GM19463 (cell line): ENCODE measurements around the gene GALNT13.

Experiments used
- ATAC-seq: cut with Tn5 transposase; IDR thresholded peaks from one replicate; pipeline ENCODE4 v1.9.1; 2021; ENCODE audit warnings: mild to moderate bottlenecking, moderate library complexity; ENCODE audit not compliant: unreplicated experiment

The GALNT13 gene

GRCh38 chr2:154289870-154290269, 418.1 kb downstream of the GALNT13 start:
- no peak for ATAC-seq

GRCh38 chr2:154291511-154291910, 419.8 kb downstream of the GALNT13 start:
- no peak for ATAC-seq

DNA sequence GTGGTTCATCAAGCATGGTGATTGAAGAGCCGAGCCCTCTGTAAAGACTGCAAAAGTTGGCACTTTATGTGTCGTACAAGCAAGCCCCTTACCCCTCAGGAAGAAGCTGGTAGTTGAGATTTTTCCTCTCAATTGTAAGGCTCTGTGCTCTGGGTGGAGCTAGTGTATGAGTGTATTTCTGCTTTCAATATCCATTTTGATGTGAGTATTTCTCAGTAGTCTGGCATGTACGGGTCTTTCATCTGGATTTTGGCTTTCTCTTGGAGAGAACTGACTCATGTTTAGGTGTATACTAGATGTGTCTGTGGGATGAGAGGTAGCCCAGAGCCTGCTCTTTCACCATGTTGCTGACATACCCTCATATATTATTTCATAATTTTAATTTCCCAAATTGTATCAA, 420.2 kb downstream of the GALNT13 start:
- ATAC-seq = no peak

DNA sequence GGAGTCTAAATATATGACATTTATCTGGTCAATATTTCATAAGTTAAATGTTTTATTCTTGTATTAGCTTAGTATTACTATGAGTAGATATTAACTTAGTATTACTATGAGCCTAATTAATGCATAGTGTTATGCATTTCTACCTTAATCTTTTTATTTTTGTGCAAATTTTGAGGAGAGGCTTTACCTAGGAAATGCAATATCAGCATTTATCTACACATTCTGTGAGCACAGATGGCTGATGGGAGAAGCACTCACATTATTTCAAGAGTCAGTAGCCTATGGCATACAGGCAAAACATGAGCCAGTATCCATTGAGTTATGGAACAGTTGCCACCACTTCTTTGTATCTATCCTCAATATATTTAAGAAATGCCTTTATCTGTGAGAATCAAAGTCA, 422.1 kb downstream of the GALNT13 start:
- no peak for ATAC-seq

DNA sequence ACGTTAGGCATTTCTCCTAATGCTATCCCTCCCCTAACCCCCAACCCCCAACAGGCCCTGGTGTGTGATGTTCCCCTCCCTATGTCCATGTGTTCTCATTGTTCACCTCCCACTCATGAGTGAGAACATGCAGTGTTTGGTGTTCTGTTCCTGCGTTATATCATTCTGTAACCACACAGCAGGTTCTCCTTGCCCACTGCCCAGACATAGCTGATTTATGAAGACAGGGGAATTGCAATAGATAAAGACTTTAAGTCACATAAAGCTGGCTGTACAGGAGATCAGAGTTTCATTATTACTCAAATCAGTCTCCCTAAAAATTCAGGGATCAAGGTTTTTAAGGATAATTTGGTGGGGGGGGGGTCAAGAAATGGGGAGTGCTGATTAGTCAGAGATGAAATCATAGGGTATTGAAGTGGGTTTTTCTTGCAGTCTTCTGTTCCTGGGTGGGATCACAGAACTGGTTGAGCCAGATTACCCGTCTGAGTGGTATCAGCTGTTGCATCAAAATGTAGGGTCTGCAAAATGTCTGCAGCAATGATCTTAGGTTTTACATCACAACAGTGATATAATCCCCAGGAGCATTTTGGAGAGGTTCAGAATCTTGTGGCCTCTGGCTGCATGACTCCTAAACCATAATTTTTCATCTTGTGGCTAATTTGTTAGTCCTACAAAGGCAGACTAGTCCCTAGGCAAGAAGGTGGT, 434.7 kb downstream of the GALNT13 start:
- no peak for ATAC-seq

DNA sequence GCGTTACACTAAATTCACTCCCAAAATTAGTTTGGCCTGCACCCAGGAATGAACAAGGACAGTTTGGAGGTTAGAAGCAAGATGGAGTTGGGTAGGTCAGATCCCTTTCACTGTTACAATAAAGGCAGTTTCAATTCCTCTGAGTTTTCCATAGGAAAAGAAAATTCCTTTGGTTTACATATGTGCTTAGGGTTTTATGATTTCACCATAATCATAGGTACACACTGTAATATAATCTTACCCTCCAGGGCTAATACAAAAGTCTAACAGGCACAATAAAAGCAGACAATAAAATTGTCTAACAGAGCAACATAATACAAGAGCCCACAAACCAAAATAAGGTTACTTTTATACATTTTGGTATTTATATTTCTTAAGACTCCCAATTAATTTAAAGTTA, 435.3 kb downstream of the GALNT13 start:
- no peak for ATAC-seq

GRCh38 chr2:154324601-154325000, 452.9 kb downstream of the GALNT13 start:
- no peak for ATAC-seq

- ATAC-seq = no peak
Observed at GRCh38 chr2:154329510-154329909, 457.8 kb downstream of the GALNT13 start.

DNA sequence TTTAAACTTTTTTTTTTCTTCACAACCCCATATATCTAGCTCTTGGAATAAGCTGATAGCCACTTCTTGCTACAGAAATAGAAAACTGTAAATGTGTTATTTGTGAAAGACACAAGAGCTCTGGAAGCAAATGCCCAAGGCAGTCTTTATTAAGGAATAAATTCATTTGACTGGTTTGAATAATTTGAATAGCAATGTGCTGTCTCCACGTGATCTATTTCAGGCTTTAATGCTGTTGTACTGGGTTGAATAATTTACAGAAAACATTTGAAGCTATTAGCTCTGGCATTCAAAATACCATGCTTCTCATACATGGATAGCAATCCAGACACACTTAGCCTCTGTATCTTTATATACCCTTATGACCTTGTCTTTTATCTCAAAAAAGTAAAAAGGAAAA, 460.1 kb downstream of the GALNT13 start:
- ATAC-seq = no peak

DNA sequence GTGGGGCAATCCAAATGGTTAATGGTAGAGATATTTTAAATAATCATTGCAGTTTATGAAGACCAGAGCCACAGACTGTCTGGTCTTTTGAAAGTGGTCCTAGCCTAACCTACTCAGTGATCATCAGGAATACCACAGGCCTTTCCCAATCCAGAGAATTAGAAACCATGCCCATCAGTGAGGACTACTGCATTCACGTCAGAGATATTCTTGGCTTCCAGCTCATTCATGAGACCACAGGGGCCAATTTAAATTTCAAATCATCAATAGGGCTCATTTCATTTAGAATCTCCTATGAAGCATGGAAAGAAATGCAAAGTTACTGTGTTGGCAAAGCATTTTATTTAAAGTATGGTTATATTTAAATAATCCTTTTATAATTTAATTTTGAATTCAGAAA, 464.5 kb downstream of the GALNT13 start:
- ATAC-seq = no peak

DNA sequence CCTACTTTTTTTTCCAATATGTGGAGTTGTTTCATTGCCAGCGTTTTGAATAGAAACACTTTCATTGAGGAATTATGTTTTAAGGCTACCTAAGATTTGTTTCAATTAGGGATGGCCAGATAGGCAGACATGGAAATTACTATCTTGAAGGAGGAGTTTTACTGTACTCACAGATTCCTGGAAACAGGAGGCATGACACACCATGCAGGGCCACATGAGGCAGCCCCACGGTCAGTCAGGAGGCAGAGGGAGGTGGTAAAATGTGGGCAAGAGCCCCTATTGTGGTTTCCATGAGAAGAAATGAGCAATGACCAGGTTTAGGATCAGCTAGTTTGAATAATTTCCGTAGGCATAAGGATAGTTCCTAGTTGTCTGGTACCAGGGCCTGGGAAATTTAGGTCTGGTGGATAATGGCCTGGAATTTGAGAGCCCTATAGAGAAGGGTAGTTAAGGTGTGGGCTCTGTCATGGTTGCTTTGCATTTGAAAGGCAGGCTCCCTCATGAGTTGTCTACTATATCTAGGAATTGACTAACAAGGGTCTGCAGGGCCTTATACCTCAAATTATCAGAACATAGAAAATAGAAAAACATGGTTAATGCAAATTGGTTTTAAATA, 466.7 kb downstream of the GALNT13 start:
- ATAC-seq = no peak

GRCh38 chr2:154343282-154343681, 471.6 kb downstream of the GALNT13 start:
- ATAC-seq = no peak

GRCh38 chr2:154350911-154351310, 479.2 kb downstream of the GALNT13 start:
- ATAC-seq = no peak

- no peak for ATAC-seq
Observed at GRCh38 chr2:154361276-154361675, 489.6 kb downstream of the GALNT13 start.

GRCh38 chr2:154368153-154368552, 496.4 kb downstream of the GALNT13 start:
- no peak for ATAC-seq

DNA sequence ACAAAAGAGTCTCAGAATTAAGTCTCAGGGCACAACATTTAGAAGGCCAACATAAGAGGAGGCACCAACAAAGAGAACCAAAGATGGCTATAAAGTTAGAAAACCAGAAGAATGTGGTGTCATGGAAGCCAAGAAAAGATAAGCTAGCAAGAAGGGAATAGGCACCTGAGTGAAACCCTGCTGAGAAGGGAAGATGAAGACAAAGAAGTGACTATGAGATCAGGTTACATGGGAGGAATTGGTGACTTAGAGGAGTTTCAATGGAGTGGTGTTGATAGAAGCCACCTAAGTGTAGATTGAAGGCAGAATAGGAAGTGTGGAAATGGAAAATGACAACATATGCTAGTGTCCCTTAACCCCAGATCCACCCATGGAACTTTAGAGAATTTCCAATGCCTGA, 499.2 kb downstream of the GALNT13 start:
- ATAC-seq = no peak

- no peak for ATAC-seq
Observed at GRCh38 chr2:154374416-154374815, 502.7 kb downstream of the GALNT13 start.

DNA sequence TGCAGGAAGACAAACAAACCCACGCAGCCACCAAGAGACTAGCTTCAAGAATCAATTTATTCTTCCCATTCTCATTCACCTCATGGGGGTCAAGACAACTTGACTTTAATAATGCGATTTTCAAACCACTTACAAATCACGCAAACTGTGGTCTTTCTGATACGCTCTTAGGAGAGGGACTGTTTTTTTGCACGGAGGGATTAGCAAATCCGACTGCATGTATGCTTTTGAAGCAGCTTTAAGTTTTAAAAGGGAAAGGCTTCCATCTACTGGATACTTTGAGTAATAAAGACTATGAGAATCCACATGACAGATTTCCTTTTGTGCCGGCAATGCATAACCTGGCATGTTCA, 503.8 kb downstream of the GALNT13 start:
- ATAC-seq = no peak

DNA sequence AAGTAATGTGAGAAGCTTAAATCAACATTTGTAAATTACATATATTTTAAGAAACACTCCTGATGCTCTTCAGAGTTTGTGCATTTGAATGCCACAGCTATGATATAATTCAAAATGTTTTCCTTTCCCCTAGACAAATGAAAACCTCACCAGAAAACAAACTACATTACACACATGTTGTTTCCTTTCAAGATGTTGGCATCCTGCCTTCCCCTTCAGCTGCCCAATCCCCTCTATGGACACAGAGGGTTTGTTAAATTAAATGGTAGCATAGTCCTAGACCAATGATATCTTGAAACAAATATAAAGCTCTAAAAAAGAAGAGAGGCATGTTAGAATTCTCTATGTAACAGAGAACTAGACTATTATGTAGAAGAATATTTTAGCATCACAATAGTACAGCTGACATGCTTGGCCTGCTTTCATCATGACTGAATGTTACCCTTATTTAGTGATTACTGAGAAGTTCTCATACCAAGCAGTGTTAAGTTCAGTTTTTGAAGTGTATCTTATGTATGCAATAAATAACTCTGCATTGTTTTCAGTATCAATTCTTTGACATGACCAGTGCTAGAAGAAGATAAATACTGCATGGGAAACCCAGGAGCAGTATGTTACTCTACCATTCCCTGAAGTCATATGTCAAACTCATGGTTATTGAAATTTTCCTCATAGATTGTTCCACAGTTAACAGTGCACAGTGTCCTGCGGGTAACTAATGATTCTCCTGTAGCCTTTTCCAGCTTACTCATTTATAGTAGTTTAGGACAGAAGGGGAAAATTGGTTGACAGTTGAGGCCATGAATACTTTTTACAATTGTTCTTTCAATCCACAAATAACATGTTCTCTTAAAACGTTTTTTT, 510.4 kb downstream of the GALNT13 start:
- no peak for ATAC-seq

- ATAC-seq = no peak
Observed at GRCh38 chr2:154386186-154386585, 514.5 kb downstream of the GALNT13 start.

GRCh38 chr2:154391051-154391450, 519.3 kb downstream of the GALNT13 start:
- ATAC-seq = no peak

DNA sequence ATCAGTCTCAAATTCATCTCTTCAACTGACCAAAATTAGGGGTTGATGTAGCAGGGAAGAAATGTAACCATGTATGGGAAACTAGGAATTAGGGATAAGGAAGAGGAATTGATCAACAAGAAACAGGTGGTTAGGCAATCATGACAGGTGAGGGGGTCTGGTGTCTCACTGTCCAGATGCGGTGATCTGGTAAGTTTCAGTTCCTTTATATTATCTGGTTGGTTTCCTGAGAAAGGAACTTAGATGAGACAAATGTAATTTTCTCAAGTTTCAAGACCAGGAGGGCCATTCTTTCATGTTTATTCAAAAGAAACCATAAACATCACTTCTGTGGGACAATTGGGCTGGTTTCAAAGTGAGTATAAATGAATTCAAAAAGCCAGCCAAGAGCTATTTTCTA, 520.5 kb downstream of the GALNT13 start:
- peak; percentile 81 for ATAC-seq
